PFSK-1 (cell line): ENCODE data around the gene PREX1.

Experiments used
- FOXP2 ChIP-seq: optimal IDR thresholded peaks from 2 replicates; pipeline ENCODE3; 2011; ENCODE audit warnings: borderline replicate concordance, control low read depth, inconsistent platforms; ENCODE audit not compliant: insufficient read depth; ENCODE audit errors: extremely low read length, extremely low read depth
- POLR2AphosphoS5 ChIP-seq: IDR thresholded peaks from 2 replicates; pipeline ENCODE4 v1.6.1; 2012; ENCODE audit warnings: low read depth, mild to moderate bottlenecking, control low read depth, low read length, moderate library complexity
- SIN3A ChIP-seq: IDR thresholded peaks from 2 replicates; pipeline ENCODE4 v1.6.1; 2012; ENCODE audit warnings: mild to moderate bottlenecking, low read length, moderate library complexity, borderline replicate concordance; ENCODE audit not compliant: insufficient read depth
- TAF1 ChIP-seq: IDR thresholded peaks from 2 replicates; pipeline ENCODE4 v1.6.1; 2012; ENCODE audit warnings: low read length, control low read depth, borderline replicate concordance; ENCODE audit not compliant: insufficient read depth
- TF ChIP-seq, protein P1 (sequence below), 2 experiments: IDR thresholded peaks; 2 replicates each; pipeline versions ENCODE4 v1.6.1 to v1.8.0; 2011 to 2012; ENCODE audit warnings: low read depth in 2 of 2, low read length in 2 of 2, control low read depth in 1 of 2, inconsistent platforms in 1 of 2, mild to moderate bottlenecking in 1 of 2, moderate library complexity in 1 of 2; ENCODE audit not compliant: insufficient read depth in 1 of 2

Gene PREX1

DNA sequence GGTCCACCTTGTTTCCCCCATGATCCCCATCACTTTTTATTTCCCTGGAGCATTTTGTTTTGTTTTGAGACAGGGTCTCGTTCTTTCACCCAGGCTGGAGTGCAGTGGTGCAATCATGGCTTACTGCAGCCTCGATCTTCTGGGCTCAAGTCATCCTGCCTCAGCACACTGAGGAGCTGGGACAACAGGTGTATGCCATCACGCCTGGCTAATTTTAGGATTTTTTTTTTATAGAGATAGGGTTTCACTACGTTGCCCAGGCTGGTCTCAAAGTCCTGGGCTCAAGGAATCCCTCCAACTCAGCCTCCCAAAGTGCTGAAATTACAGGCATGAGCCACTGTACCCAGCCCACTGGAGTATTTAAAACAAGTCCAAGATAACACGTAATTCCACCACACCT lies 179.9 kb downstream of the PREX1 start:
- TF ChIP-seq, protein P1, sequence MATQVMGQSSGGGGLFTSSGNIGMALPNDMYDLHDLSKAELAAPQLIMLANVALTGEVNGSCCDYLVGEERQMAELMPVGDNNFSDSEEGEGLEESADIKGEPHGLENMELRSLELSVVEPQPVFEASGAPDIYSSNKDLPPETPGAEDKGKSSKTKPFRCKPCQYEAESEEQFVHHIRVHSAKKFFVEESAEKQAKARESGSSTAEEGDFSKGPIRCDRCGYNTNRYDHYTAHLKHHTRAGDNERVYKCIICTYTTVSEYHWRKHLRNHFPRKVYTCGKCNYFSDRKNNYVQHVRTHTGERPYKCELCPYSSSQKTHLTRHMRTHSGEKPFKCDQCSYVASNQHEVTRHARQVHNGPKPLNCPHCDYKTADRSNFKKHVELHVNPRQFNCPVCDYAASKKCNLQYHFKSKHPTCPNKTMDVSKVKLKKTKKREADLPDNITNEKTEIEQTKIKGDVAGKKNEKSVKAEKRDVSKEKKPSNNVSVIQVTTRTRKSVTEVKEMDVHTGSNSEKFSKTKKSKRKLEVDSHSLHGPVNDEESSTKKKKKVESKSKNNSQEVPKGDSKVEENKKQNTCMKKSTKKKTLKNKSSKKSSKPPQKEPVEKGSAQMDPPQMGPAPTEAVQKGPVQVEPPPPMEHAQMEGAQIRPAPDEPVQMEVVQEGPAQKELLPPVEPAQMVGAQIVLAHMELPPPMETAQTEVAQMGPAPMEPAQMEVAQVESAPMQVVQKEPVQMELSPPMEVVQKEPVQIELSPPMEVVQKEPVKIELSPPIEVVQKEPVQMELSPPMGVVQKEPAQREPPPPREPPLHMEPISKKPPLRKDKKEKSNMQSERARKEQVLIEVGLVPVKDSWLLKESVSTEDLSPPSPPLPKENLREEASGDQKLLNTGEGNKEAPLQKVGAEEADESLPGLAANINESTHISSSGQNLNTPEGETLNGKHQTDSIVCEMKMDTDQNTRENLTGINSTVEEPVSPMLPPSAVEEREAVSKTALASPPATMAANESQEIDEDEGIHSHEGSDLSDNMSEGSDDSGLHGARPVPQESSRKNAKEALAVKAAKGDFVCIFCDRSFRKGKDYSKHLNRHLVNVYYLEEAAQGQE (IDR thresholded peaks at IDR 0.05; ENCODE audit: insufficient read depth in 1 of 2, low read depth in 2 of 2, low read length in 2 of 2), result no peak
- no peak for TF ChIP-seq FOXP2
- no peak for TF ChIP-seq POLR2AphosphoS5
- no peak for TF ChIP-seq SIN3A
- no peak for TF ChIP-seq TAF1

- TF ChIP-seq, protein P1 (IDR thresholded peaks at IDR 0.05; ENCODE audit: insufficient read depth in 1 of 2, low read depth in 2 of 2, low read length in 2 of 2), result no peak
- TF ChIP-seq TAF1 (no peak), POLR2AphosphoS5 (no peak), FOXP2 (no peak), SIN3A (no peak)
Observed at GRCh38 chr20:48645666-48646065, 182.1 kb downstream of the PREX1 start.

- TF ChIP-seq, protein P1 (IDR thresholded peaks at IDR 0.05; ENCODE audit: insufficient read depth in 1 of 2, low read depth in 2 of 2, low read length in 2 of 2), result no peak
- TF ChIP-seq FOXP2 (no peak), TAF1 (no peak), SIN3A (no peak), POLR2AphosphoS5 (no peak)
Observed at GRCh38 chr20:48644286-48644828, 183.4 kb downstream of the PREX1 start.

DNA sequence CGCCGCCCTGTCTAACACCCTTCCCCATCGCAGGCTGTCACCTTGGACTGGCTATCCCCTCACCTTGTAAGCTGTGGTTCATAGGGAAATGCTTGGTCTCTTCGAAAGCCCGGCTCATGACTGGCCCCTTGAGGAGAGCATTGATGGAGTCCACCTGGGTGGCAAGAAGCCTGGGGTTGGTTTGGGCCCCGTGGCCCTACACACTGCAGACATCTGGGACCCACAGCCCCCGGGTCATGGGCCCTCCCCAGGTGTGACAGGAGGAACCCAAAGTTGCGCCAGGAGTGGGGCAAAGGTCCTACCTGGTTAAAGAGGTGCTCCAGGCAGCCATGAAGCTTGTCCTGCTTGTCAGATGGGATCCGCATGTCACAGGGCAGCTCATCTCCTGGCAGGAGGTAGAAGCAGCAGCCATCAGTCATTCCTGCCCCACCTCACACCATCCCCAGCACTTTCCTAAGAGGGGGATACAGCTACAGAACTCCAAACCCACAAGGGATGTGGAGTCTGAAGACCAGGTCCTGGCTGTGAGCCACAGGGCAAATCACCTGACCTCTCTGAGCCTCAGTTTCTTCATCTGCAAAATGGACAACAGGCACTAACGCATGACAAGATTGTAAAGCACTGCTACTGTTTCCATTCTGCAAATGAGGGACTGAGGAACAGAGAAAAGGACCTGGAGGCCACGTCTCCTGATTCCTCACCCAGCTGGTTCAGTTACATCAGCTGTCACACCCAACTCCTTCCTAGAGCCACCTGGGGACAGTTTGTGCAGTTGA lies 185.5 kb downstream of the PREX1 start:
- TF ChIP-seq FOXP2 (no peak), POLR2AphosphoS5 (no peak), TAF1 (no peak), SIN3A (no peak)
- TF ChIP-seq, protein P1 (IDR thresholded peaks at IDR 0.05; ENCODE audit: insufficient read depth in 1 of 2, low read depth in 2 of 2, low read length in 2 of 2), result no peak
